ENCODE measurements around the gene SPPL2B. TPM values are rescaled to one million over a fixed set of nuclear protein-coding genes. Genes with fewer than 3 reads are reported as not detected.

The SPPL2B gene
- total RNA-seq, 1 donor from 2014 or later: 77.0 TPM

- no peaks in the 10 kb centered on the region for H3K27me3 Mint-ChIP-seq (ENCODE audit: unreplicated experiment)
- peaks cover 2% of the 10 kb centered on the region for H3K36me3 Mint-ChIP-seq (ENCODE audit: unreplicated experiment)
- H3K9me3 Mint-ChIP-seq (ENCODE audit: unreplicated experiment): no peaks in the 10 kb centered on the region
- H3K27ac Mint-ChIP-seq (ENCODE audit: unreplicated experiment): no peak overlapping the region
- DNase-seq (ENCODE audit: extremely low spot score, unreplicated experiment): no peak
- no peak for TF ChIP-seq CTCF (IDR thresholded peaks at IDR 0.05)
- no peaks in the 10 kb centered on the region for H3K4me1 Mint-ChIP-seq (ENCODE audit: unreplicated experiment)
- H3K4me3 Mint-ChIP-seq (ENCODE audit: unreplicated experiment): no peak overlapping the region
These were observed 22.2 kb downstream of the SPPL2B start for GRCh38 chr19:2350656-2351055.

GRCh38 chr19:2351591-2351990, 23.1 kb downstream of the SPPL2B start:
- no peak overlapping the region for H3K27ac Mint-ChIP-seq (ENCODE audit: unreplicated experiment)
- TF ChIP-seq CTCF (IDR thresholded peaks at IDR 0.05): no peak
- no peak for DNase-seq (ENCODE audit: extremely low spot score, unreplicated experiment)
- no peaks in the 10 kb centered on the region for H3K36me3 Mint-ChIP-seq (ENCODE audit: unreplicated experiment)
- no peaks in the 10 kb centered on the region for H3K9me3 Mint-ChIP-seq (ENCODE audit: unreplicated experiment)
- H3K4me3 Mint-ChIP-seq (ENCODE audit: unreplicated experiment): no peak overlapping the region
- H3K27me3 Mint-ChIP-seq (ENCODE audit: unreplicated experiment): no peaks in the 10 kb centered on the region
- no peaks in the 10 kb centered on the region for H3K4me1 Mint-ChIP-seq (ENCODE audit: unreplicated experiment)

GRCh38 chr19:2352121-2352520, 23.6 kb downstream of the SPPL2B start:
- Mint-ChIP-seq H3K4me3 (ENCODE audit: unreplicated experiment) (no peak overlapping the region), H3K4me1 (ENCODE audit: unreplicated experiment) (no peaks in the 10 kb centered on the region), H3K36me3 (ENCODE audit: unreplicated experiment) (no peaks in the 10 kb centered on the region), H3K9me3 (ENCODE audit: unreplicated experiment) (no peaks in the 10 kb centered on the region), H3K27me3 (ENCODE audit: unreplicated experiment) (no peaks in the 10 kb centered on the region), H3K27ac (ENCODE audit: unreplicated experiment) (no peak overlapping the region)
- no peak for TF ChIP-seq CTCF (IDR thresholded peaks at IDR 0.05)
- peak; percentile 84 for DNase-seq (ENCODE audit: extremely low spot score, unreplicated experiment)

GRCh38 chr19:2353159-2353886, 24.8 kb downstream of the SPPL2B start:
- Mint-ChIP-seq H3K36me3 (ENCODE audit: unreplicated experiment) (no peaks in the 10 kb centered on the region), H3K4me3 (ENCODE audit: unreplicated experiment) (no peak overlapping the region), H3K9me3 (ENCODE audit: unreplicated experiment) (no peaks in the 10 kb centered on the region), H3K27ac (ENCODE audit: unreplicated experiment) (no peak overlapping the region), H3K27me3 (ENCODE audit: unreplicated experiment) (no peaks in the 10 kb centered on the region), H3K4me1 (ENCODE audit: unreplicated experiment) (no peaks in the 10 kb centered on the region)
- TF ChIP-seq CTCF (IDR thresholded peaks at IDR 0.05): no peak
- peak; percentile 84 for DNase-seq (ENCODE audit: extremely low spot score, unreplicated experiment)

- no peak overlapping the region for H3K27ac Mint-ChIP-seq (ENCODE audit: unreplicated experiment)
- no peaks in the 10 kb centered on the region for H3K4me1 Mint-ChIP-seq (ENCODE audit: unreplicated experiment)
- no peak for TF ChIP-seq CTCF (IDR thresholded peaks at IDR 0.05)
- H3K4me3 Mint-ChIP-seq (ENCODE audit: unreplicated experiment): no peak overlapping the region
- no peaks in the 10 kb centered on the region for H3K36me3 Mint-ChIP-seq (ENCODE audit: unreplicated experiment)
- DNase-seq (ENCODE audit: extremely low spot score, unreplicated experiment): no peak
- H3K9me3 Mint-ChIP-seq (ENCODE audit: unreplicated experiment): no peaks in the 10 kb centered on the region
- no peaks in the 10 kb centered on the region for H3K27me3 Mint-ChIP-seq (ENCODE audit: unreplicated experiment)
These were observed 25.6 kb downstream of the SPPL2B start for GRCh38 chr19:2353887-2354592.

Measured in osteocyte (in vitro differentiated cells).